ENCODE measurements around the gene FAM131B. TPM values are rescaled to one million over a fixed set of nuclear protein-coding genes. Genes with fewer than 3 reads are reported as not detected.

Gene FAM131B
- total and polyA plus RNA-seq, 8 donors: 0.05 to 0.25 (median 0.11) TPM

DNA sequence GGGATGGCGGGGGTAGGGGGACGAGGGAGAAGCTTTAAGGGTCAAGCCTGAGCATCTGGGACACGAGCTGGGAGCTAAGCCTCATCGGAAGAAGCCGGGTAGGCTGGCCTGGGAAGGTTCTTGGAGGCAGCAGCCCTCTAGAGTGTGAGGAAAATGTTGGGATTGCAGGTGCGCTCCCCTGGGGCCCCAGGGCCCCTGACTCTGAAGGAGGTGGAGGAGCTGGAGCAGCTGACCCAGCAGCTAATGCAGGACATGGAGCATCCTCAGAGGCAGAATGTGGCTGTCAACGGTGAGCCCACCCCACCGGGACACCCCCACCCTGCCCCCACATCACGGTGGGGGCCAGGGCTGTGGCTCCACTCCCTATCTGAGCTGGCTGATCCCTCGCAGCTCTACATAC lies 25.5 kb upstream of the FAM131B start:
- intact Hi-C loops (cut with DNase I): no loop called here

DNA sequence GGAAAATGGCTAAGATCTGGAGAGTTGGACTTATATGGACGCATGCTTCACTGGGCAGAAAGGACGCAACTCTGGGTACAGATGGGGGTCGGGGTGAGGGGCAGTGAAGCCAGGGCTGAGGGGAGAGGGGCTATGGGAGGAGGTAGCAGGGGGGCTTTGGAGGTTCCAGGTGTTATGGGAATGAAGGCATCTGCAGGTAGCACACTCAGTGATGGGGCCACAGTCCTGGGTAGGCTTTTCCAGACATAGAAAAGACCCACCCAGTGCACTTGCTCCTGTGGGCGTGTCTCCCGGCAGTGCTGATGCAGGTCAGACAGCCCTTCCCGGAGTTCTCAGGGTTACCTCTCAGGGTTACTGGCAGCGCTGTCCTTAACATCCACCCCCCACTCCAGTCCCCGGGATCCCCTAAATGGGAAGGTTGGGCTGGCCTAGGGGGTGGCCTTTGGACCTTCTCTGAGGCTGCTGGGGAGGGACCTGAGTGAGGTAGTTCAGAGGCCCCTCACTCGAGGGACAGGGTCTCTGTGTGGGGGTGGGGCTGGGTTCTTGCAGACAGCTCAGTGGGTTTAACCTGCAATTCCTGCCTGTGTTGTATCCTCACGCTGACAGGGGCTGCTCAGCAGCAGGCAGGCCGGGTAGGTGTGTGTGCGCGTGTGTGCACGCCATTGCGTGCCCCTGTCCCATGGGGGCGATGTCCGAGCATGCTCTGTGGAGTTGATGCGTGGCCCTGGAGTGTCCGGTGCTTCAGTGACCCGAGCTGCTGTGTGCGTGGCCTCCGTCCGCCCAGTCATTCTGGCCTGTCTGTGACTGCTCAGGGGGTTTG lies 24.9 kb upstream of the FAM131B start:
- Histone ChIP-seq H3K27me3 (no peaks in the 10 kb centered on the region), H3K4me1 (peaks cover 0 to 7% (median 5%) of the 10 kb centered on the region in 3 donors), H3K27ac (no peak overlapping the region), H3K9me3 (no peaks in the 10 kb centered on the region), H3K36me3 (peaks cover 0 to 14% (median 0%) of the 10 kb centered on the region in 3 donors), H3K4me3 (no peak overlapping the region)
- ATAC-seq (no peak), FAIRE-seq (no peak), DNase-seq (peak in 1 of 6 donors; percentile 60)
- WGBS, 2 donors: 89 to 92% methylated on average over 23 of the region's 23 CpGs
- TF ChIP-seq, protein P1, sequence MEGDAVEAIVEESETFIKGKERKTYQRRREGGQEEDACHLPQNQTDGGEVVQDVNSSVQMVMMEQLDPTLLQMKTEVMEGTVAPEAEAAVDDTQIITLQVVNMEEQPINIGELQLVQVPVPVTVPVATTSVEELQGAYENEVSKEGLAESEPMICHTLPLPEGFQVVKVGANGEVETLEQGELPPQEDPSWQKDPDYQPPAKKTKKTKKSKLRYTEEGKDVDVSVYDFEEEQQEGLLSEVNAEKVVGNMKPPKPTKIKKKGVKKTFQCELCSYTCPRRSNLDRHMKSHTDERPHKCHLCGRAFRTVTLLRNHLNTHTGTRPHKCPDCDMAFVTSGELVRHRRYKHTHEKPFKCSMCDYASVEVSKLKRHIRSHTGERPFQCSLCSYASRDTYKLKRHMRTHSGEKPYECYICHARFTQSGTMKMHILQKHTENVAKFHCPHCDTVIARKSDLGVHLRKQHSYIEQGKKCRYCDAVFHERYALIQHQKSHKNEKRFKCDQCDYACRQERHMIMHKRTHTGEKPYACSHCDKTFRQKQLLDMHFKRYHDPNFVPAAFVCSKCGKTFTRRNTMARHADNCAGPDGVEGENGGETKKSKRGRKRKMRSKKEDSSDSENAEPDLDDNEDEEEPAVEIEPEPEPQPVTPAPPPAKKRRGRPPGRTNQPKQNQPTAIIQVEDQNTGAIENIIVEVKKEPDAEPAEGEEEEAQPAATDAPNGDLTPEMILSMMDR (IDR thresholded peaks at IDR 0.05): no peak
- intact Hi-C loops (cut with DNase I): no loop called here

More for the DNA sequence above, 25.5 kb upstream of the FAM131B start:
- H3K27ac ChIP-seq: no peak overlapping the region
- FAIRE-seq (no peak), DNase-seq (peak in 1 of 6 donors; percentile 60), ATAC-seq (no peak)
- H3K4me3 ChIP-seq: no peak overlapping the region
- peaks cover 0 to 14% (median 0%) of the 10 kb centered on the region in 3 donors for H3K36me3 ChIP-seq
- TF ChIP-seq, protein P1 (IDR thresholded peaks at IDR 0.05): no peak
- H3K27me3 ChIP-seq: no peaks in the 10 kb centered on the region
- H3K4me1 ChIP-seq: peaks cover 0 to 11% (median 7%) of the 10 kb centered on the region in 3 donors
- 89 to 90% methylated on average over 9 to 10 of the region's 10 CpGs for WGBS, 2 donors
- H3K9me3 ChIP-seq: no peaks in the 10 kb centered on the region

DNA sequence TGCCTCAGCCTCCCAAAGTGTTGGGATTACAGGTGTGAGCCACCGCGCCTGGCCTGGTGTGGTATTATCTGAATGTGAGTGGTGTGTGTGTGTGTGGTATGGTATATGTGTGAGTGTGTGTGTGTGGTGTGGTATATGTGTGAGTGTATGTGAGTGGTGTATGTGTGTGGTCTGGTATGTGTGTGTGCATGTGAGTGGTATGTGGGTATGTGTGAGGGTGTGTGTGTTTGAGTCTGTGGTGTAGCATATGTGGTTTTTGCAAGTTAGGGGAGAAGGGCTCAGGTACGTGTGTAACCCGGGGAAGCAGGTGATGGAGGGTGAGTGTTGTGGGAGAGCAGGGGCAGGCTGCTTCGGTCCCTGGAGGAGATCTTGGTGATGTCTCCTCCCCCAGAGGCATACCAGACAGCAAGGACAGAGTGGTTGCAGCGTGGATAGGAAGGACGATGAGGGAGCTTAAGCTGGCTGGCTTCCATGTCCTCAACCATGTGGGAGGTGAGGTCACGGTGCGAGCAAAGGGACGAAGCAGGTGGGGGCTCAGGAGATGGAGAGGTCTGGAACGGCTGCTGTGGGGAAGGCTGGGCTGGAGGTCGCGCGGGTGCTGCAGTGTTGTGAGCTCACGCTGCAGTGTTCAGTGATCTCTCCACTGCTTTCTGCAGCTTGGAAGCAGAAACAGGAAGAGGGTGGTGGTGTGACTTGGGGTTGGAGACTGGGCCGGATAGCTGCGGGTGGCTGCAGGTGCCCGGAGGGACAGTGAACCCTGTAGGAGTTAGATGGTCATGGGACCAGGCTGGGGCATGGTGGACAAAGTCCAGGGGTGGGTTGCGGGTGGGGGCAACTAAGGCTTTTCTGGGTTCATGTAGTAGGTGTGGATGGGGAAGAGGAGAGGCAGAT lies 23.6 kb upstream of the FAM131B start:
- peak in 1 of 4 donors; percentile 38 for ATAC-seq
- Histone ChIP-seq H3K9me3 (no peaks in the 10 kb centered on the region), H3K27ac (no peak overlapping the region), H3K4me3 (no peak overlapping the region), H3K36me3 (peaks cover 0 to 14% (median 0%) of the 10 kb centered on the region in 3 donors), H3K4me1 (peaks cover 0 to under 1% (median 0%) of the 10 kb centered on the region in 3 donors), H3K27me3 (no peaks in the 10 kb centered on the region)
- FAIRE-seq: no peak
- 64 to 65% methylated on average over 19 of the region's 19 CpGs for WGBS, 2 donors
- TF ChIP-seq, protein P1 (IDR thresholded peaks at IDR 0.05): no peak
- peak in 2 of 6 donors; percentile 52 to 64 for DNase-seq
- intact Hi-C loops (cut with DNase I): no loop called here

DNA sequence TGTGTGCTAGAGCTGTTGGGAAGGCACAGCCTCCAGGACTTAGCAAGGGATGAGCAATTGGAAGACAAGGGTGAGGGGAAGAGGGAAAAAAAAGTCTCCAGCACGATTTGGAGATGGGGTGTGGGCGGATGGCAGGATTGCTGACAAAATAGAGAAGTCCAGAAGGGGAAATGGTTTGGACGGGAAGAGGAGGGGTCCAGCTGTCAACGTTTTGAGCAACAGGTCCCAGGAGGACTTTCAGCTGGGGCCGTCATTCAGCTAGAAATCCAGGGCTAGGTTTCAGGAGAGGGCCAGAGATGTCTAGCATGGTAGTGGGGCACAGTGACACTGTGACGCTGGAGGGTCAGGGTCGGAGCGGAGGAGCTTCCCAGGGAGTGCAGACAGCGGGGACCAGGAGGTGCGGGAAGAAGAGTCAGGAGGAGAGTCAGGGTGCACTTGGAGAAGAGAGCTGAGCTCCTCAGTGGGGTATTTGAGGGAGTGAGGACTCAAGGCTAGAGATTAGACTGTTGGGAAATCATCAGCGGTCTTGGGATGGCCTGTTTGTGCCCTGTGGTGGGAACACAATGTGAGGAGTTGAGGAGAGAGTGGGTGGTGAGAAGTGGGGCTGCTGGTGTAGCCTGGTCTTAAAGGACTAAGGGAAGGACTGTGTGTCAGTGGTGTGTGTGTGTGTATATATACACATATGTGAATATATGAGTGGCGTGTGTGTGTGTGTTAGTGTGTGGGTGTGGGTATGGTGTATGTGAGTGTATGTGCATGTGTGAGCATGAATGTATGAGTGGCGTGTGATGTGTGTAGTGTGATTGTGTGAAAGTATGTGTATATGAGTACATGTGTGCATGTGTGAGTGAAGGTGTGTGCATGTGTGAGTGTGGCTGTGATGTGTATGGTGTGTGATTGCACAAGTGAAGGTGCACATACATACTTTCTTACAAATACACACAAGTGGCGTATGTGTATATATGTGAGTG lies 22.4 kb upstream of the FAM131B start:
- Histone ChIP-seq H3K36me3 (peaks cover 0 to 14% (median 0%) of the 10 kb centered on the region in 3 donors), H3K27ac (no peak overlapping the region), H3K27me3 (no peaks in the 10 kb centered on the region), H3K4me3 (peak overlapping the region in 1 of 4 donors; percentile 97), H3K9me3 (no peaks in the 10 kb centered on the region), H3K4me1 (no peaks in the 10 kb centered on the region)
- WGBS, 2 donors: 83 to 90% methylated on average over 14 of the region's 14 CpGs
- TF ChIP-seq, protein P1 (IDR thresholded peaks at IDR 0.05): no peak
- no peak for FAIRE-seq
- intact Hi-C loops (cut with DNase I): no loop called here
- ATAC-seq: no peak
- peak in 1 of 6 donors; percentile 30 for DNase-seq

Measured in pancreas (tissue), 10 donors.